Measurements from ENCODE around the gene SRM.

SRM gene

GRCh38 chr1:11059968-11060830 is at the start of gene SRM:
SRM (minus strand) TSS chr1:11060018; CDS start chr1:11059943, 75 bp downstream.
- peak within 1 kb of the TSS; percentile 77 for H3K27ac ChIP-seq (ENCODE audit: low read length)
- ATAC-seq (ENCODE audit: insufficient read depth, low read depth), result peak; percentile 97
- H2AFZ ChIP-seq (ENCODE audit: low read depth, low read length), result peak within 1 kb of the TSS; percentile 88
- peak; percentile 92 for DNase-seq
- peak within 1 kb of the TSS; percentile 83 for H3K9ac ChIP-seq (ENCODE audit: low read depth, low read length)
- H4K20me1 ChIP-seq (ENCODE audit: insufficient read depth, low read length), result peaks cover 10% of the 10 kb centered on the region; the same call in 1 of the 2 replicates
- H3K4me3 ChIP-seq (ENCODE audit: low read depth in 1 of 2, low read length in 2 of 2), result peak within 1 kb of the TSS; percentile 95 to 99
- no peaks in the 10 kb centered on the region for H3K27me3 ChIP-seq (ENCODE audit: insufficient read depth, low read length, poor library complexity)
- peak within 1 kb of the TSS; percentile 97 for H3K4me2 ChIP-seq (ENCODE audit: insufficient read depth, low read length)
- H3K9me3 ChIP-seq (ENCODE audit: insufficient read depth, low read length, severe bottlenecking), result no peaks in the 10 kb centered on the region
- TF ChIP-seq EZH2 (IDR thresholded peaks at IDR 0.05; ENCODE audit: borderline replicate concordance, low read depth, low read length, severe bottlenecking) (no peak), CTCF (IDR thresholded peaks at IDR 0.05; ENCODE audit: borderline replicate concordance, extremely low read depth, low read length, poor library complexity, severe bottlenecking) (peak; percentile 8)
- H3K36me3 ChIP-seq (ENCODE audit: insufficient read depth, low read length), result peaks cover 45% of the 10 kb centered on the region
- H3K4me1 ChIP-seq (ENCODE audit: insufficient read depth, low read length), result peaks cover 34% of the 10 kb centered on the region
- H3K79me2 ChIP-seq (ENCODE audit: insufficient read depth, low read length), result peaks cover 37% of the 10 kb centered on the region

- H3K9ac ChIP-seq (ENCODE audit: low read depth, low read length), result no peak overlapping the region
- H4K20me1 ChIP-seq (ENCODE audit: insufficient read depth, low read length), result no peaks in the 10 kb centered on the region
- no peak overlapping the region for H3K27ac ChIP-seq (ENCODE audit: low read length)
- TF ChIP-seq CTCF (IDR thresholded peaks at IDR 0.05; ENCODE audit: borderline replicate concordance, extremely low read depth, low read length, poor library complexity, severe bottlenecking) (no peak), EZH2 (IDR thresholded peaks at IDR 0.05; ENCODE audit: borderline replicate concordance, low read depth, low read length, severe bottlenecking) (no peak)
- H3K9me3 ChIP-seq (ENCODE audit: insufficient read depth, low read length, severe bottlenecking), result no peaks in the 10 kb centered on the region
- no peak for DNase-seq
- H3K4me3 ChIP-seq (ENCODE audit: low read depth in 1 of 2, low read length in 2 of 2), result no peak overlapping the region
- no peaks in the 10 kb centered on the region for H3K4me1 ChIP-seq (ENCODE audit: insufficient read depth, low read length)
- H3K27me3 ChIP-seq (ENCODE audit: insufficient read depth, low read length, poor library complexity), result no peaks in the 10 kb centered on the region
- no peak for ATAC-seq (ENCODE audit: insufficient read depth, low read depth)
- H2AFZ ChIP-seq (ENCODE audit: low read depth, low read length), result no peak overlapping the region
- H3K4me2 ChIP-seq (ENCODE audit: insufficient read depth, low read length), result no peak overlapping the region
- H3K36me3 ChIP-seq (ENCODE audit: insufficient read depth, low read length), result peaks cover 73% of the 10 kb centered on the region
- H3K79me2 ChIP-seq (ENCODE audit: insufficient read depth, low read length), result no peaks in the 10 kb centered on the region
These were observed 49.4 kb upstream of the SRM start for GRCh38 chr1:11109047-11109760.

GRCh38 chr1:11107599-11107998 is 47.8 kb upstream of the SRM start:
- Histone ChIP-seq H3K9me3 (ENCODE audit: insufficient read depth, low read length, severe bottlenecking) (no peaks in the 10 kb centered on the region), H3K79me2 (ENCODE audit: insufficient read depth, low read length) (no peaks in the 10 kb centered on the region), H3K4me3 (ENCODE audit: low read depth in 1 of 2, low read length in 2 of 2) (no peak overlapping the region), H3K4me2 (ENCODE audit: insufficient read depth, low read length) (no peak overlapping the region), H3K27ac (ENCODE audit: low read length) (no peak overlapping the region), H3K27me3 (ENCODE audit: insufficient read depth, low read length, poor library complexity) (no peaks in the 10 kb centered on the region), H2AFZ (ENCODE audit: low read depth, low read length) (no peak overlapping the region), H3K36me3 (ENCODE audit: insufficient read depth, low read length) (peaks cover 58% of the 10 kb centered on the region), H4K20me1 (ENCODE audit: insufficient read depth, low read length) (no peaks in the 10 kb centered on the region), H3K9ac (ENCODE audit: low read depth, low read length) (no peak overlapping the region), H3K4me1 (ENCODE audit: insufficient read depth, low read length) (no peaks in the 10 kb centered on the region)
- ATAC-seq (ENCODE audit: insufficient read depth, low read depth), result no peak
- DNase-seq, result no peak
- TF ChIP-seq CTCF (IDR thresholded peaks at IDR 0.05; ENCODE audit: borderline replicate concordance, extremely low read depth, low read length, poor library complexity, severe bottlenecking) (no peak), EZH2 (IDR thresholded peaks at IDR 0.05; ENCODE audit: borderline replicate concordance, low read depth, low read length, severe bottlenecking) (no peak)
